Right renal cortex interstitium (tissue), 3 donors: ENCODE results near the gene SLC23A2. TPM values are rescaled to one million over a fixed set of nuclear protein-coding genes. Genes with fewer than 3 reads are reported as not detected.

Source experiments
- DNase-seq, 3 donors: peaks; one replicate each; pipeline ENCODE4 v3.0.0-alpha.2; 2013; ENCODE audit warnings: low read depth in 3 of 3, low spot score in 2 of 3
- polyA plus RNA-seq, 3 donors: library from polyadenylated mRNA; unstranded; fragments of 120-200 nt; gene quantifications; one replicate each; pipeline ENCODE4 v1.2.1, GENCODE V29; 2013; ENCODE audit not compliant: insufficient read length in 3 of 3

The SLC23A2 gene
- polyA plus RNA-seq, 3 donors, result 20.5 to 21.0 (median 20.8) TPM

- no peak for DNase-seq
Measured at GRCh38 chr20:4828830-4829513, 172.3 kb downstream of the SLC23A2 start.

GRCh38 chr20:4821590-4821989 lies 179.7 kb downstream of the SLC23A2 start:
- DNase-seq, result no peak

GRCh38 chr20:4820806-4821518 lies 180.3 kb downstream of the SLC23A2 start:
- no peak for DNase-seq

- DNase-seq, result no peak
Measured at GRCh38 chr20:4819901-4820300, 181.4 kb downstream of the SLC23A2 start.

GRCh38 chr20:4817230-4817671 lies 184.1 kb downstream of the SLC23A2 start:
- DNase-seq, result no peak

GRCh38 chr20:4815628-4816027 lies 185.7 kb downstream of the SLC23A2 start:
- DNase-seq, result no peak

GRCh38 chr20:4814696-4815252 lies 186.5 kb downstream of the SLC23A2 start:
- DNase-seq, result no peak

- no peak for DNase-seq
Measured at GRCh38 chr20:4813863-4814695, 187.2 kb downstream of the SLC23A2 start.

GRCh38 chr20:4813076-4813862 lies 188.0 kb downstream of the SLC23A2 start:
- DNase-seq, result no peak

- DNase-seq, result no peak
Measured at GRCh38 chr20:4812641-4813075, 188.7 kb downstream of the SLC23A2 start.

GRCh38 chr20:4812216-4812615 lies 189.1 kb downstream of the SLC23A2 start:
- no peak for DNase-seq

- DNase-seq, result no peak
Measured at GRCh38 chr20:4811661-4812181, 189.6 kb downstream of the SLC23A2 start.

GRCh38 chr20:4811257-4811656 lies 190.1 kb downstream of the SLC23A2 start:
- no peak for DNase-seq

GRCh38 chr20:4810426-4811019 lies 190.8 kb downstream of the SLC23A2 start:
- no peak for DNase-seq

GRCh38 chr20:4809707-4810106 lies 191.6 kb downstream of the SLC23A2 start:
- no peak for DNase-seq

GRCh38 chr20:4808872-4809271 lies 192.4 kb downstream of the SLC23A2 start:
- no peak for DNase-seq

GRCh38 chr20:4805663-4806449 lies 195.5 kb downstream of the SLC23A2 start:
- no peak for DNase-seq

GRCh38 chr20:4802527-4802926 lies 198.8 kb downstream of the SLC23A2 start:
- DNase-seq, result no peak
